K562 (cell line): ENCODE results near the gene CHRM1. TPM values are rescaled to one million over a fixed set of nuclear protein-coding genes. Genes with fewer than 3 reads are reported as not detected.

Experiments used
- BCL6 ChIP-seq: fragments of 250-450 bp; sonication (Bioruptor Pico); IDR thresholded peaks from 2 replicates; pipeline ENCODE4 v1.4.0; 2020
- DMBX1 ChIP-seq: fragments of 250-450 bp; sonication (Bioruptor Pico); IDR thresholded peaks from 2 replicates; pipeline ENCODE4 v1.8.0; 2022; ENCODE audit warnings: inconsistent platforms, mild to moderate bottlenecking, moderate library complexity, borderline replicate concordance
- ELK3 ChIP-seq: fragments of 450-650 bp; formaldehyde crosslinking; IDR thresholded peaks from 2 replicates; pipeline ENCODE4 v1.4.0; 2020; ENCODE audit warnings: mild to moderate bottlenecking
- ERF ChIP-seq: fragments of 450-650 bp; formaldehyde crosslinking; IDR thresholded peaks from 2 replicates; pipeline ENCODE4 v1.4.0; 2020; ENCODE audit warnings: mild to moderate bottlenecking, mixed read lengths
- HIVEP1 ChIP-seq: fragments of 250-450 bp; sonication (Bioruptor Pico); IDR thresholded peaks from 2 replicates; pipeline ENCODE4 v1.4.0; 2020; ENCODE audit warnings: mild to moderate bottlenecking
- IFI16 ChIP-seq: fragments of 250-450 bp; sonication (Bioruptor Pico); IDR thresholded peaks from 2 replicates; pipeline ENCODE4 v2.1.2; 2022; ENCODE audit warnings: mild to moderate bottlenecking, inconsistent platforms
- NFXL1 ChIP-seq: fragments of 450-650 bp; formaldehyde crosslinking; IDR thresholded peaks from 2 replicates; pipeline ENCODE4 v1.4.0; 2021; ENCODE audit warnings: mild to moderate bottlenecking
- ZBTB9 ChIP-seq: fragments of 450-650 bp; formaldehyde crosslinking; IDR thresholded peaks from 2 replicates; pipeline ENCODE4 v1.4.0; 2020; ENCODE audit warnings: mild to moderate bottlenecking, moderate library complexity
- ZFP1 ChIP-seq: fragments of 450-650 bp; formaldehyde crosslinking; IDR thresholded peaks from 2 replicates; pipeline ENCODE4 v1.4.0; 2020; ENCODE audit warnings: mild to moderate bottlenecking, mixed read lengths
- ZNF274 ChIP-seq: IDR thresholded peaks from 2 replicates; pipeline ENCODE4 v1.6.1; 2011; ENCODE audit warnings: low read depth, mild to moderate bottlenecking, low read length, moderate library complexity, borderline replicate concordance
- ZNF311 ChIP-seq: fragments of 250-450 bp; sonication (Bioruptor Pico); IDR thresholded peaks from 2 replicates; pipeline ENCODE4 v1.4.0; 2020; ENCODE audit warnings: mild to moderate bottlenecking, moderate library complexity
- ZNF324 ChIP-seq: fragments of 250-450 bp; sonication (Bioruptor Pico); IDR thresholded peaks from 2 replicates; pipeline ENCODE4 v1.4.0; 2020; ENCODE audit warnings: mild to moderate bottlenecking
- ZNF398 ChIP-seq: fragments of 250-450 bp; sonication (Bioruptor Pico); IDR thresholded peaks from 2 replicates; pipeline ENCODE4 v1.8.0; 2021; ENCODE audit warnings: moderate library complexity, mild to moderate bottlenecking, inconsistent platforms
- ZNF507 ChIP-seq: conservative IDR thresholded peaks from 2 replicates; pipeline ENCODE4 v1.6.1; 2017; ENCODE audit warnings: missing genetic modification characterization, missing compliant biosample characterization
- ZNF589 ChIP-seq: fragments of 200-800 bp; sonication (Bioruptor generic); IDR thresholded peaks from 2 replicates; pipeline ENCODE4 v1.6.1; 2016; ENCODE audit warnings: low read depth, missing genetic modification characterization, missing compliant biosample characterization
- polyA plus RNA-seq, 8 experiments: library from polyadenylated mRNA; depleted of rRNA in 4 of 8; stranded (reverse) in 5 of 8; unstranded in 3 of 8; fragments of >200 nt; fragmentation: Nextera tagmentation in 2 of 8; fragmentation: Illumina TruSeq in 1 of 8; extraction: Ambion mirVana in 2 of 8; extraction: Trizol in 1 of 8; gene quantifications; 2 replicates each; pipeline versions ENCODE4 v1.2.1 to v1.2.3, GENCODE V29; 2011 to 2014; ENCODE audit warnings: inconsistent platforms in 1 of 8, missing spikeins in 1 of 8
- total RNA-seq, 7 experiments: library from RNA; depleted of rRNA in 6 of 7; stranded (reverse); fragments of >200 nt in 6 of 7; fragmentation: Illumina TruSeq in 2 of 7; extraction: Trizol in 2 of 7; gene quantifications; 2 replicates each; pipeline versions ENCODE4 v1.2.1 to v1.2.3, GENCODE V29; 2011 to 2021; ENCODE audit warnings: low replicate concordance in 1 of 7
- TF ChIP-seq, protein P1 (sequence below): sonication (generic); formaldehyde crosslinking; IDR thresholded peaks from 2 replicates; pipeline ENCODE4 v1.9.0; 2022; ENCODE audit warnings: mild to moderate bottlenecking, missing genetic modification reagents
- TF ChIP-seq, protein P2 (sequence below): fragments of 450-650 bp; IDR thresholded peaks from one replicate; pipeline ENCODE4 v1.6.1; 2018; ENCODE audit warnings: mild to moderate bottlenecking, moderate library complexity; ENCODE audit not compliant: partially characterized antibody
- TF ChIP-seq, protein P3 (sequence below): sonication (generic); formaldehyde crosslinking; IDR thresholded peaks from 2 replicates; pipeline ENCODE4 v1.8.0; 2022; ENCODE audit warnings: missing genetic modification reagents, mild to moderate bottlenecking, borderline replicate concordance

CHRM1 gene
- total and polyA plus RNA-seq, 9 of the 15 experiments (the other 6 are each of a cell fraction or from before 2014, with no cell fraction given), result not detected

- TF ChIP-seq, protein P1, sequence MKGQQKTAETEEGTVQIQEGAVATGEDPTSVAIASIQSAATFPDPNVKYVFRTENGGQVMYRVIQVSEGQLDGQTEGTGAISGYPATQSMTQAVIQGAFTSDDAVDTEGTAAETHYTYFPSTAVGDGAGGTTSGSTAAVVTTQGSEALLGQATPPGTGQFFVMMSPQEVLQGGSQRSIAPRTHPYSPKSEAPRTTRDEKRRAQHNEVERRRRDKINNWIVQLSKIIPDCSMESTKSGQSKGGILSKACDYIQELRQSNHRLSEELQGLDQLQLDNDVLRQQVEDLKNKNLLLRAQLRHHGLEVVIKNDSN, result 0 out of 2 replicates have a peak, but pooled peaks have one; percentile 7
- TF ChIP-seq BCL6 (CRISPR knock-in tag), result peak; percentile 63; the same call in 1 of the 2 replicates
- peak; percentile 86 for TF ChIP-seq ZBTB9 (CRISPR knock-in tag)
- TF ChIP-seq ZNF398 (CRISPR knock-in tag), result no peak
- TF ChIP-seq ZNF507 (tag), result no peak
- peak; percentile 87; the same call in 1 of the 2 replicates for TF ChIP-seq HIVEP1 (CRISPR knock-in tag)
- TF ChIP-seq ZNF311 (CRISPR knock-in tag), result peak; percentile 86
- no peak for TF ChIP-seq IFI16
- peak; percentile 81; the same call in 1 of the 2 replicates for TF ChIP-seq NFXL1
- TF ChIP-seq, protein P2, sequence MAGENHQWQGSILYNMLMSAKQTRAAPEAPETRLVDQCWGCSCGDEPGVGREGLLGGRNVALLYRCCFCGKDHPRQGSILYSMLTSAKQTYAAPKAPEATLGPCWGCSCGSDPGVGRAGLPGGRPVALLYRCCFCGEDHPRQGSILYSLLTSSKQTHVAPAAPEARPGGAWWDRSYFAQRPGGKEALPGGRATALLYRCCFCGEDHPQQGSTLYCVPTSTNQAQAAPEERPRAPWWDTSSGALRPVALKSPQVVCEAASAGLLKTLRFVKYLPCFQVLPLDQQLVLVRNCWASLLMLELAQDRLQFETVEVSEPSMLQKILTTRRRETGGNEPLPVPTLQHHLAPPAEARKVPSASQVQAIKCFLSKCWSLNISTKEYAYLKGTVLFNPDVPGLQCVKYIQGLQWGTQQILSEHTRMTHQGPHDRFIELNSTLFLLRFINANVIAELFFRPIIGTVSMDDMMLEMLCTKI, result no peak
- TF ChIP-seq DMBX1 (CRISPR knock-in tag), result peak; percentile 74; the same call in 1 of the 2 replicates
- no peak for TF ChIP-seq ZNF274
- TF ChIP-seq, protein P3, sequence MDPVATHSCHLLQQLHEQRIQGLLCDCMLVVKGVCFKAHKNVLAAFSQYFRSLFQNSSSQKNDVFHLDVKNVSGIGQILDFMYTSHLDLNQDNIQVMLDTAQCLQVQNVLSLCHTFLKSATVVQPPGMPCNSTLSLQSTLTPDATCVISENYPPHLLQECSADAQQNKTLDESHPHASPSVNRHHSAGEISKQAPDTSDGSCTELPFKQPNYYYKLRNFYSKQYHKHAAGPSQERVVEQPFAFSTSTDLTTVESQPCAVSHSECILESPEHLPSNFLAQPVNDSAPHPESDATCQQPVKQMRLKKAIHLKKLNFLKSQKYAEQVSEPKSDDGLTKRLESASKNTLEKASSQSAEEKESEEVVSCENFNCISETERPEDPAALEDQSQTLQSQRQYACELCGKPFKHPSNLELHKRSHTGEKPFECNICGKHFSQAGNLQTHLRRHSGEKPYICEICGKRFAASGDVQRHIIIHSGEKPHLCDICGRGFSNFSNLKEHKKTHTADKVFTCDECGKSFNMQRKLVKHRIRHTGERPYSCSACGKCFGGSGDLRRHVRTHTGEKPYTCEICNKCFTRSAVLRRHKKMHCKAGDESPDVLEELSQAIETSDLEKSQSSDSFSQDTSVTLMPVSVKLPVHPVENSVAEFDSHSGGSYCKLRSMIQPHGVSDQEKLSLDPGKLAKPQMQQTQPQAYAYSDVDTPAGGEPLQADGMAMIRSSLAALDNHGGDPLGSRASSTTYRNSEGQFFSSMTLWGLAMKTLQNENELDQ (CRISPR knock-in tag), result no peak
- TF ChIP-seq ZNF589 (CRISPR knock-in tag), result 0 out of 2 replicates have a peak, but pooled peaks have one; percentile 21
- TF ChIP-seq ZFP1 (CRISPR knock-in tag), result peak; percentile 60; the same call in 1 of the 2 replicates
- TF ChIP-seq ELK3, result 0 out of 2 replicates have a peak, but pooled peaks have one; percentile 36
- TF ChIP-seq ZNF324, result 0 out of 2 replicates have a peak, but pooled peaks have one; percentile 20
- TF ChIP-seq ERF (CRISPR knock-in tag), result 0 out of 2 replicates have a peak, but pooled peaks have one; percentile 63
Observed at GRCh38 chr11:62860835-62861563, 60.2 kb downstream of the CHRM1 start (continued).
